GM21528 (cell line): ENCODE results near the gene GLA.

Source experiments
- ATAC-seq: cut with Tn5 transposase; IDR thresholded peaks from one replicate; pipeline ENCODE4 v1.9.1; 2021; ENCODE audit warnings: mild to moderate bottlenecking, moderate library complexity; ENCODE audit not compliant: unreplicated experiment, low FRiP score

Gene GLA

GRCh38 chrX:101407748-101408531, at the start of gene GLA, which contains the start of gene HNRNPH2:
TSS of gene GLA (minus strand) at chrX:101407925. CDS start at chrX:101407903, 22 bp downstream.
TSS of gene HNRNPH2 (plus strand) at chrX:101408222. CDS start at chrX:101411989, 3,767 bp downstream.
- peak; percentile 96 for ATAC-seq

GRCh38 chrX:101452056-101452455, 44.3 kb upstream of the GLA start:
- no peak for ATAC-seq

GRCh38 chrX:101450961-101451360, 43.2 kb upstream of the GLA start:
- ATAC-seq = no peak

- ATAC-seq = no peak
Observed at GRCh38 chrX:101450085-101450484, 42.4 kb upstream of the GLA start.

- ATAC-seq = no peak
Observed at GRCh38 chrX:101449279-101449678, 41.6 kb upstream of the GLA start.

- ATAC-seq = no peak
Observed at GRCh38 chrX:101442085-101442484, 34.4 kb upstream of the GLA start.

- ATAC-seq = peak; percentile 97
Observed at GRCh38 chrX:101430457-101431078, 22.8 kb upstream of the GLA start.

GRCh38 chrX:101429934-101430333, 22.2 kb upstream of the GLA start:
- ATAC-seq = peak; percentile 58

GRCh38 chrX:101427954-101428353, 20.2 kb upstream of the GLA start:
- ATAC-seq = no peak

- ATAC-seq = no peak
Observed at GRCh38 chrX:101419489-101419888, 11.8 kb upstream of the GLA start.

- no peak for ATAC-seq
Observed at GRCh38 chrX:101417981-101418841, 10.5 kb upstream of the GLA start.

GRCh38 chrX:101417190-101417589, 9.5 kb upstream of the GLA start:
- ATAC-seq = no peak

GRCh38 chrX:101416691-101417090, 9.0 kb upstream of the GLA start:
- no peak for ATAC-seq

GRCh38 chrX:101415180-101416145, 7.7 kb upstream of the GLA start:
- peak; percentile 56 for ATAC-seq

- no peak for ATAC-seq
Observed at GRCh38 chrX:101411984-101412383, 4.3 kb upstream of the GLA start.

- ATAC-seq = no peak
Observed at GRCh38 chrX:101410461-101410860, 2.7 kb upstream of the GLA start.

GRCh38 chrX:101409043-101409442, 1.3 kb upstream of the GLA start:
- no peak for ATAC-seq

- ATAC-seq = no peak
Observed at GRCh38 chrX:101408532-101408841, 762 bp upstream of the GLA start.

- peak; percentile 1 for ATAC-seq
Observed at GRCh38 chrX:101407167-101407747, 468 bp downstream of the GLA start.

- no peak for ATAC-seq
Observed at GRCh38 chrX:101399825-101400224, 7.9 kb downstream of the GLA start.
